ENCODE results near the gene KLF13.

DNA sequence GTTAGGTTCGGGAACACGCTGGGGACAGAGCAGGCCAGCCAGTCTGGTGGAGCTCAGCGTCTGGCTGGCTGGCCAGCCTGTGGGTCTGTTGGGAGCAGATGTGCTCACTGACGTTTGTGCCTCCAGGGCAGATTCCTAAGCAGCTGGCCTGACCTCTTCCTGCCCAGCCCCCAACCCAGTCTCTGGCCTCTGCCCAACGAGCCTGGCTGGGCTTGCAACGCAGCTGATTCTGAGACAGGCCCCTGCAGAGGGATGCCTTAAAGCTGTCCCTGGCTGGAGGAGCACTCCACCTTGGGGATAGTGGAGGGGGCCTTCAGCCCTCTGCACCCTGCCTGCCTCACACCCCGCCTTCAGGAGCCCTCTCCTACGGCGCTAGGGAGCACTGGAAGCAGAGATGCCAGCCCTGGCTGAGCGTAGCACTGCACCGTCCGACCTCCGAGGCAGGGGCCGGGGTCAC is 46.0 kb downstream of the KLF13 start:
- TF ChIP-seq, protein P1, sequence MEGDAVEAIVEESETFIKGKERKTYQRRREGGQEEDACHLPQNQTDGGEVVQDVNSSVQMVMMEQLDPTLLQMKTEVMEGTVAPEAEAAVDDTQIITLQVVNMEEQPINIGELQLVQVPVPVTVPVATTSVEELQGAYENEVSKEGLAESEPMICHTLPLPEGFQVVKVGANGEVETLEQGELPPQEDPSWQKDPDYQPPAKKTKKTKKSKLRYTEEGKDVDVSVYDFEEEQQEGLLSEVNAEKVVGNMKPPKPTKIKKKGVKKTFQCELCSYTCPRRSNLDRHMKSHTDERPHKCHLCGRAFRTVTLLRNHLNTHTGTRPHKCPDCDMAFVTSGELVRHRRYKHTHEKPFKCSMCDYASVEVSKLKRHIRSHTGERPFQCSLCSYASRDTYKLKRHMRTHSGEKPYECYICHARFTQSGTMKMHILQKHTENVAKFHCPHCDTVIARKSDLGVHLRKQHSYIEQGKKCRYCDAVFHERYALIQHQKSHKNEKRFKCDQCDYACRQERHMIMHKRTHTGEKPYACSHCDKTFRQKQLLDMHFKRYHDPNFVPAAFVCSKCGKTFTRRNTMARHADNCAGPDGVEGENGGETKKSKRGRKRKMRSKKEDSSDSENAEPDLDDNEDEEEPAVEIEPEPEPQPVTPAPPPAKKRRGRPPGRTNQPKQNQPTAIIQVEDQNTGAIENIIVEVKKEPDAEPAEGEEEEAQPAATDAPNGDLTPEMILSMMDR (IDR thresholded peaks at IDR 0.05), result no peak
- no peak for TF ChIP-seq POLR2AphosphoS5 (IDR thresholded peaks at IDR 0.05; ENCODE audit: low read depth, low read length)
